Measurements from ENCODE around the gene ADTRP.

GRCh38 chr6:11722805-11723631 lies 55.6 kb downstream of the ADTRP start:
- TF ChIP-seq CTCF (IDR thresholded peaks at IDR 0.05): no peak
- TF ChIP-seq EP300 (IDR thresholded peaks at IDR 0.05): no peak
- TF ChIP-seq POLR2A (IDR thresholded peaks at IDR 0.05): no peak

All from tibial nerve (tissue), 4 donors.